Measurements from ENCODE around the gene NMNAT2. TPM values are rescaled to one million over a fixed set of nuclear protein-coding genes. Genes with fewer than 3 reads are reported as not detected.

Gene NMNAT2
- total RNA-seq (2021; ENCODE audit: unreplicated experiment): not detected
- polyA plus RNA-seq (2012): 0.09 and 0.16 TPM in 2 replicates
- percentile 5 among the genes with signal in this experiment for Bru-seq, nascent RNA
- BruChase-seq, experiment 1, labeled RNA remaining after a 6-hour chase: percentile 3 among the genes with signal in this experiment
- percentile 5 among the genes with signal in this experiment for BruChase-seq, experiment 2, labeled RNA remaining after a 2-hour chase
- long read RNA-seq: 0 reads

DNA sequence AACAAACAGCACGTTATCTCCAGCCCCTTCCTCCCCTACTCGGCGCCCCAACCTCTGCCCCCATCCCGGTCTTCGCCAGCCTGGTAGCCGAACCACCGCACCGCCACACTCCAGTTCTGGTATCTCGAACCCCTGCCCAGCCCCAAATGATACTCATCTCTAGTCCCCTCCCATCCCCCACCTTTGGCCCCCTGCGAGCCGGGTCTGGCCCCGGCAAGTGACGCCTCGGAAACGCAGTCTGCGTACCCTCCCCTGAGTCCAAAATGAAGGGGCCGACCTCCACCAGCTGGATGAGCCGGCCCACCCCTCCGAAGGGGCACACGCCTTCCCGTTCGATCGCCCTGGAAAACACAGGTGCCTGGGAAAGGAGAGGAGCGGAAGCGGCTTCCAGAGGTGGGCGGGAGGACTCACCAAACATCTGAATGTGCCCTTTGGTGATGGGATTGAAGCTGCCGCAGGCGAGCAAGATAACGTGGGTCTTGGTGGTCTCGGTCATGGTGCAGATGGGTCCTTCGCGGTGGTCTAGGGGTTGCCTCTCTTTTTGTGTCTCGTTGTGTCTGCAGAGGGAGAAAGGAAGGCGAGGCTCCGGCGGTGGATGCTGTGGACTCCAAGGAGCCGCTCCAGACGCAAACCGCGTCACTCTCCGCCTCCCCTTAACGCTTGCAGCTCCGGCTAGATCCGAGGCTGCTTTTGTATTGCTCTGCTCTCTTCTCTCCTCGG is at the start of gene NMNAT2:
NMNAT2 (minus strand) TSS at position 609 of the 720 bp plus-strand sequence; CDS start at position 496, 113 bp downstream.
- intact Hi-C loops (cut with micrococcal nuclease): no loop called here
- BruUV-seq (replicated peaks): no TSS peak

DNA sequence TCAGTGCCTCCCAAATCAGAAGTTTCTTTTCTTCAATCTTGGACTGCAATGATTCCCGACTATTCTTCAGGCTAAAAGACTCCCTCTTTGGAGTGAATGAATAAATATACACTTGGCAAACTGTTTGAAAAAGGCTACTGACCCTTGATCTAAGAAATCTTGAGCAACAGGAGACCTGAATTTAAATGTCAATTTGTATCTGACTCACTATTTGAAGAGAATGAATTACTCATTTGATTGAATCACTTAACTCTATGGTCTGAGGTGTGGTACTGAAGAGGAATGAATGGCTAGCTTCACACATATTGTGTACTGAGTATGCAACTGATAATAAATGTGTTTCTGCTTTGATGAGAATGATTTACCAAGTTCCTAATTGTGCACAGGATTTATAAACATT is 49.5 kb upstream of the NMNAT2 start:
- Histone ChIP-seq H3K9ac (ENCODE audit: low read length) (no peak overlapping the region), H3K27ac (ENCODE audit: low read depth, low read length) (no peak overlapping the region), H4K20me1 (ENCODE audit: insufficient read depth) (no peaks in the 10 kb centered on the region), H3K4me1 (ENCODE audit: control insufficient read depth in 1 of 2, insufficient read depth in 2 of 2, low read length in 2 of 2) (peaks cover 0 to 32% of the 10 kb centered on the region in 2 experiments; a peak in 3 of 4 replicates), H3K9me3 (ENCODE audit: control insufficient read depth in 1 of 2, insufficient read depth in 1 of 2, low read depth in 1 of 2, low read length in 2 of 2) (no peaks in the 10 kb centered on the region), H2AFZ (ENCODE audit: low read depth, low read length, poor library complexity, severe bottlenecking) (no peak overlapping the region), H3K9me2 (ENCODE audit: insufficient read depth) (no peaks in the 10 kb centered on the region), H3K27me3 (ENCODE audit: insufficient read depth, low read length) (no peaks in the 10 kb centered on the region), H3K36me3 (ENCODE audit: control insufficient read depth in 1 of 2, insufficient read depth in 2 of 2, low read length in 2 of 2) (no peaks in the 10 kb centered on the region), H3K79me2 (ENCODE audit: insufficient read depth, low read length) (peaks cover 4% of the 10 kb centered on the region), H3K4me2 (ENCODE audit: low read length) (peak overlapping the region; percentile 2; the same call in 1 of the 2 replicates), H3K4me3 (replicated peaks in 1 of 2; ENCODE audit: low read depth in 1 of 2, low read length in 2 of 2) (no peak overlapping the region)
- ChIA-PET CTCF (no interaction called here), RAD21 (ENCODE audit: low non-redundant PET in 1 of 2, low total read pairs in 2 of 2, uncharacterized antibody in 2 of 2, unreplicated experiment in 2 of 2) (no interaction called here), POLR2A (no interaction called here)
- ATAC-seq (no peak), DNase-seq (ENCODE audit: low read depth, low spot score) (no peak)
- TF ChIP-seq, protein P1, sequence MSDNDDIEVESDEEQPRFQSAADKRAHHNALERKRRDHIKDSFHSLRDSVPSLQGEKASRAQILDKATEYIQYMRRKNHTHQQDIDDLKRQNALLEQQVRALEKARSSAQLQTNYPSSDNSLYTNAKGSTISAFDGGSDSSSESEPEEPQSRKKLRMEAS (IDR thresholded peaks at IDR 0.05): no peak
- TF ChIP-seq SRF (IDR thresholded peaks at IDR 0.05; ENCODE audit: low read depth) (no peak), TCF7L2 (IDR thresholded peaks at IDR 0.05; ENCODE audit: borderline replicate concordance, extremely low read depth, insufficient read depth, insufficient read length) (no peak)
- BruUV-seq (replicated peaks): no TSS peak
- intact Hi-C loops (cut with micrococcal nuclease): no loop called here

More for the DNA sequence above, at the start of gene NMNAT2:
- no peak within 1 kb of the TSS for H3K4me2 ChIP-seq (ENCODE audit: low read length)
- no peaks in the 10 kb centered on the region for H3K4me1 ChIP-seq (ENCODE audit: control insufficient read depth in 1 of 2, insufficient read depth in 2 of 2, low read length in 2 of 2)
- H2AFZ ChIP-seq (ENCODE audit: low read depth, low read length, poor library complexity, severe bottlenecking): no peak within 1 kb of the TSS
- H3K79me2 ChIP-seq (ENCODE audit: insufficient read depth, low read length): no peaks in the 10 kb centered on the region
- H3K36me3 ChIP-seq (ENCODE audit: control insufficient read depth in 1 of 2, insufficient read depth in 2 of 2, low read length in 2 of 2): no peaks in the 10 kb centered on the region
- ChIA-PET CTCF (no interaction called here), RAD21 (ENCODE audit: low non-redundant PET in 1 of 2, low total read pairs in 2 of 2, uncharacterized antibody in 2 of 2, unreplicated experiment in 2 of 2) (no interaction called here), POLR2A (no interaction called here)
- no peaks in the 10 kb centered on the region for H3K9me3 ChIP-seq (ENCODE audit: control insufficient read depth in 1 of 2, insufficient read depth in 1 of 2, low read depth in 1 of 2, low read length in 2 of 2)
- DNase-seq (ENCODE audit: low read depth, low spot score): no peak
- TF ChIP-seq, protein P1 (IDR thresholded peaks at IDR 0.05): no peak
- no peaks in the 10 kb centered on the region for H3K9me2 ChIP-seq (ENCODE audit: insufficient read depth)
- no peak within 1 kb of the TSS for H3K27ac ChIP-seq (ENCODE audit: low read depth, low read length)
- no peak for ATAC-seq
- H3K4me3 ChIP-seq (replicated peaks in 1 of 2; ENCODE audit: low read depth in 1 of 2, low read length in 2 of 2): no peak within 1 kb of the TSS
- H3K9ac ChIP-seq (ENCODE audit: low read length): no peak within 1 kb of the TSS
- no peaks in the 10 kb centered on the region for H3K27me3 ChIP-seq (ENCODE audit: insufficient read depth, low read length)
- H4K20me1 ChIP-seq (ENCODE audit: insufficient read depth): no peaks in the 10 kb centered on the region

Data from HCT116 (cell line).